PC-3 (cell line): Measurements from ENCODE around the gene RNF7. TPM values are rescaled to one million over a fixed set of nuclear protein-coding genes. Genes with fewer than 3 reads are reported as not detected.

Source experiments
- ATAC-seq: fragments of 200-7000 bp; cut with Tn5 transposase; 2 replicates; pipeline ENCODE4 v1.9.1; 2020; ENCODE audit warnings: mild to moderate bottlenecking, moderate library complexity
- BruUV-seq: library from RNA; stranded (reverse); fragments of 400-500 nt; replicated peaks from 2 replicates; lab custom pipeline; 2021; lab: Mats Ljungman, UMichigan
- CTCF ChIA-PET: fragments of 300-600 bp; sonication (Branson Sonifier 250); formaldehyde crosslinking; loops from one replicate; lab custom pipeline; 2022; ENCODE audit warnings: antibody characterized with exemption; lab: Charles Lee
- POLR2A ChIA-PET: fragments of 300-600 bp; sonication (Branson Sonifier 250); formaldehyde crosslinking; loops from one replicate; lab custom pipeline; 2022; ENCODE audit warnings: antibody characterized with exemption; ENCODE audit not compliant: unreplicated experiment; lab: Charles Lee
- DNase-seq: peaks from one replicate; pipeline ENCODE4 v3.0.0-alpha.2; 2015
- H2AFZ ChIP-seq: fragments of 300-600 bp; sonication (generic); 2 replicates; pipeline ENCODE4 v1.6.0; 2016; ENCODE audit warnings: antibody characterized with exemption, low read length
- H3F3A ChIP-seq: fragments of 300-600 bp; sonication (generic); one replicate; pipeline ENCODE4 v1.6.0; 2017; ENCODE audit warnings: antibody characterized with exemption, low read length, control low read depth, mild to moderate bottlenecking; ENCODE audit not compliant: unreplicated experiment
- H3K27ac ChIP-seq: fragments of 300-600 bp; sonication (generic); 2 replicates; pipeline ENCODE4 v1.5.1; 2016; ENCODE audit warnings: mild to moderate bottlenecking, low read length
- H3K27me3 ChIP-seq: fragments of 300-600 bp; sonication (generic); 2 replicates; pipeline ENCODE4 v1.6.1; 2016; ENCODE audit warnings: low read length, mixed read lengths
- H3K36me3 ChIP-seq: fragments of 300-600 bp; sonication (generic); 2 replicates; pipeline ENCODE4 v1.6.1; 2016; ENCODE audit warnings: low read depth, mixed run types, low read length, mixed read lengths
- H3K4me1 ChIP-seq: fragments of 300-600 bp; sonication (generic); 2 replicates; pipeline ENCODE4 v1.5.1; 2016; ENCODE audit warnings: low read length; ENCODE audit not compliant: insufficient read depth
- H3K4me2 ChIP-seq: fragments of 300-600 bp; sonication (generic); 2 replicates; pipeline ENCODE4 v1.6.0; 2016; ENCODE audit warnings: low read length
- H3K4me3 ChIP-seq: fragments of 300-600 bp; sonication (generic); 2 replicates; pipeline ENCODE4 v1.5.1; 2016; ENCODE audit warnings: mild to moderate bottlenecking, low read length, mixed read lengths
- H3K79me2 ChIP-seq: fragments of 300-600 bp; sonication (generic); 2 replicates; pipeline ENCODE4 v1.6.1; 2017; ENCODE audit warnings: low read length, mixed read lengths
- H3K9ac ChIP-seq: fragments of 300-600 bp; sonication (generic); 2 replicates; pipeline ENCODE4 v1.6.0; 2016; ENCODE audit warnings: mild to moderate bottlenecking, low read length
- H3K9me2 ChIP-seq: fragments of 300-600 bp; sonication (generic); replicated peaks from 2 replicates; pipeline ENCODE4 v1.6.1; 2016; ENCODE audit warnings: mixed run types, low read length, mixed read lengths
- H3K9me3 ChIP-seq: fragments of 300-600 bp; sonication (generic); 2 replicates; pipeline ENCODE4 v1.6.1; 2016; ENCODE audit warnings: low read length, mixed read lengths
- H4K20me1 ChIP-seq: fragments of 300-600 bp; sonication (generic); 2 replicates; pipeline ENCODE4 v1.6.1; 2016; ENCODE audit warnings: low read length, mixed read lengths
- CTCF ChIP-seq: fragments of 300-600 bp; sonication (generic); conservative IDR thresholded peaks from 2 replicates; pipeline ENCODE4 v1.5.1; 2017; ENCODE audit warnings: antibody characterized with exemption, low read depth, mild to moderate bottlenecking, low read length
- EZH2 ChIP-seq: fragments of 300-600 bp; sonication (generic); IDR thresholded peaks from one replicate; pipeline ENCODE4 v1.6.1; 2017; ENCODE audit warnings: antibody characterized with exemption, mild to moderate bottlenecking, low read length; ENCODE audit not compliant: unreplicated experiment
- EZH2phosphoT487 ChIP-seq: fragments of 300-600 bp; sonication (generic); IDR thresholded peaks from 2 replicates; pipeline ENCODE4 v1.6.1; 2018; ENCODE audit warnings: mild to moderate bottlenecking, antibody characterized with exemption, low read length, borderline replicate concordance
- intact Hi-C: fragments of 100-400 bp; cut with micrococcal nuclease; formaldehyde crosslinking; loops from 2 replicates; pipeline ENCODE4 v1.9.0; 2023
- total RNA-seq: library from RNA; depleted of rRNA; stranded (reverse); fragments of >200 nt; gene quantifications from 2 replicates; pipeline ENCODE4 v1.2.3, GENCODE V29; 2014

RNF7 gene
- total RNA-seq, 1 experiment from 2014 or later, result 42.9 TPM

GRCh38 chr3:141710121-141710520 is 28.0 kb upstream of the RNF7 start:
- no peak overlapping the region for H3K4me2 ChIP-seq
- ATAC-seq, result no peak
- no peak overlapping the region for H3K9ac ChIP-seq
- intact Hi-C loops, result no loop called here
- TF ChIP-seq EZH2phosphoT487, result no peak
- TF ChIP-seq EZH2, result no peak
- no peak for TF ChIP-seq CTCF
- H3K27ac ChIP-seq, result no peak overlapping the region
- no TSS peak for BruUV-seq
- H3K27me3 ChIP-seq, result no peaks in the 10 kb centered on the region
- CTCF ChIA-PET, result no interaction called here
- no peak overlapping the region for H2AFZ ChIP-seq
- no peaks in the 10 kb centered on the region for H3K79me2 ChIP-seq
- no peaks in the 10 kb centered on the region for H4K20me1 ChIP-seq
- H3K4me3 ChIP-seq, result no peak overlapping the region
- no peaks in the 10 kb centered on the region for H3K36me3 ChIP-seq
- H3F3A ChIP-seq, result no peaks in the 10 kb centered on the region
- DNase-seq, result no peak
- no peaks in the 10 kb centered on the region for H3K9me2 ChIP-seq
- no peaks in the 10 kb centered on the region for H3K9me3 ChIP-seq
- peaks cover 11% of the 10 kb centered on the region for H3K4me1 ChIP-seq
- POLR2A ChIA-PET, result no interaction called here

GRCh38 chr3:141710888-141711616 is 27.0 kb upstream of the RNF7 start:
- intact Hi-C loops, result no loop called here
- H3K4me3 ChIP-seq, result no peak overlapping the region
- peak overlapping the region; percentile 12 for H3K27ac ChIP-seq
- H3K27me3 ChIP-seq, result no peaks in the 10 kb centered on the region
- H2AFZ ChIP-seq, result peak overlapping the region; percentile 23
- H3K9me2 ChIP-seq, result no peaks in the 10 kb centered on the region
- no peaks in the 10 kb centered on the region for H4K20me1 ChIP-seq
- H3K4me2 ChIP-seq, result no peak overlapping the region
- ATAC-seq (peak; percentile 63; the same call in 1 of the 2 replicates), DNase-seq (peak; percentile 58)
- no peaks in the 10 kb centered on the region for H3F3A ChIP-seq
- no peaks in the 10 kb centered on the region for H3K36me3 ChIP-seq
- ChIA-PET CTCF (interaction anchor here (0.6 kb wide), 1 partner anchor 17 kb away, joined by 3 read pairs; no protein-coding TSS in a partner anchor), POLR2A (no interaction called here)
- TF ChIP-seq CTCF (no peak), EZH2phosphoT487 (no peak), EZH2 (no peak)
- no peak overlapping the region for H3K9ac ChIP-seq
- BruUV-seq, result no TSS peak
- H3K79me2 ChIP-seq, result no peaks in the 10 kb centered on the region
- H3K9me3 ChIP-seq, result no peaks in the 10 kb centered on the region
- peaks cover 11% of the 10 kb centered on the region for H3K4me1 ChIP-seq

- DNase-seq (no peak), ATAC-seq (no peak)
- H3K79me2 ChIP-seq, result no peaks in the 10 kb centered on the region
- H3K36me3 ChIP-seq, result no peaks in the 10 kb centered on the region
- CTCF ChIA-PET, result no interaction called here
- no peaks in the 10 kb centered on the region for H3K27me3 ChIP-seq
- H3K27ac ChIP-seq, result no peak overlapping the region
- H3K9ac ChIP-seq, result no peak overlapping the region
- H3K4me2 ChIP-seq, result no peak overlapping the region
- POLR2A ChIA-PET, result no interaction called here
- H4K20me1 ChIP-seq, result no peaks in the 10 kb centered on the region
- no TSS peak for BruUV-seq
- H3F3A ChIP-seq, result no peaks in the 10 kb centered on the region
- no peak overlapping the region for H2AFZ ChIP-seq
- intact Hi-C loops, result no loop called here
- no peak for TF ChIP-seq CTCF
- TF ChIP-seq EZH2phosphoT487, result no peak
- TF ChIP-seq EZH2, result no peak
- H3K9me3 ChIP-seq, result no peaks in the 10 kb centered on the region
- H3K4me1 ChIP-seq, result peaks cover 11% of the 10 kb centered on the region
- H3K9me2 ChIP-seq, result no peaks in the 10 kb centered on the region
- H3K4me3 ChIP-seq, result no peak overlapping the region
These were observed 23.4 kb upstream of the RNF7 start for GRCh38 chr3:141714671-141715070.
